Measurements from ENCODE around the gene P2RY11.

The P2RY11 gene

DNA sequence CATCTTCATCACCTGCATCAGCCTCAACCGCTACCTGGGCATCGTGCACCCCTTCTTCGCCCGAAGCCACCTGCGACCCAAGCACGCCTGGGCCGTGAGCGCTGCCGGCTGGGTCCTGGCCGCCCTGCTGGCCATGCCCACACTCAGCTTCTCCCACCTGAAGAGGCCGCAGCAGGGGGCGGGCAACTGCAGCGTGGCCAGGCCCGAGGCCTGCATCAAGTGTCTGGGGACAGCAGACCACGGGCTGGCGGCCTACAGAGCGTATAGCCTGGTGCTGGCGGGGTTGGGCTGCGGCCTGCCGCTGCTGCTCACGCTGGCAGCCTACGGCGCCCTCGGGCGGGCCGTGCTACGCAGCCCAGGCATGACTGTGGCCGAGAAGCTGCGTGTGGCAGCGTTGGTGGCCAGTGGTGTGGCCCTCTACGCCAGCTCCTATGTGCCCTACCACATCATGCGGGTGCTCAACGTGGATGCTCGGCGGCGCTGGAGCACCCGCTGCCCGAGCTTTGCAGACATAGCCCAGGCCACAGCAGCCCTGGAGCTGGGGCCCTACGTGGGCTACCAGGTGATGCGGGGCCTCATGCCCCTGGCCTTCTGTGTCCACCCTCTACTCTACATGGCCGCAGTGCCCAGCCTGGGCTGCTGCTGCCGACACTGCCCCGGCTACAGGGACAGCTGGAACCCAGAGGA, 2.6 kb downstream of the P2RY11 start:
- DNase-seq (ENCODE audit: low spot score), result no peak

DNA sequence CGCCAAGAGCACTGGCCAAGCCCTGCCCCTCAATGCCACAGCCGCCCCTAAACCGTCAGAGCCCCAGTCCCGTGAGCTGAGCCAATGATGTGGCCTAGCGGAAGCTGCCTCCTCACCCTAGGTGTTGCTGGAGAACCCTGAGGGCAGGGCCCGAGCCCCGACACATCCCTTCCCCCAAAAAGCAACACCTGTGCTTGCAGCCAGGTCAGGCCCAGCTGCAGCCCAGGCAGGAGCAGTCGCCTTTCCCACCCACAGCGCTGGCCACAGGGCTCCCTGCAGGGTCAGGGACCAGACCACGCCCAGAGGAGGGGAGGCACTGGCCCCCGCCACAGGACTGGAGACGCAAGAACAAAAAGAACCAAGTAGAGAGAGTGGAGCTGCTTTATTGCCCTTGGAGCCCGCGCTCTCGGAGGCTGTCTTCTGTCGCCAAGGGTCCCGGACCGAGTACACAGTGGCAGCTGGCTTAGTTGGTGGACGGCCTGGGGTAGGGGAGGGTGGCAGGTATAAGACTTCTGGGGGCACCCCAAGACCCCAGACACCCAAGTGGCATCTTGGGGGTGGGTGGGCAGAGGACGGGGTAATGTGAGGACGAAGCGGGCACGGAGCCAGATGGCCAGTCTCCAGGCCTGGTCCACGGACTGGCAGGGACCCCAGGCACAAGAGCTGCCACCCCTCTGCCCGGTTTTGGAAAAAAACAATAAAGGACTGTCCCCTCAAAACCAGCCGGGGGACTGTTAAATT, 3.3 kb downstream of the P2RY11 start:
- DNase-seq (ENCODE audit: low spot score), result no peak

DNA sequence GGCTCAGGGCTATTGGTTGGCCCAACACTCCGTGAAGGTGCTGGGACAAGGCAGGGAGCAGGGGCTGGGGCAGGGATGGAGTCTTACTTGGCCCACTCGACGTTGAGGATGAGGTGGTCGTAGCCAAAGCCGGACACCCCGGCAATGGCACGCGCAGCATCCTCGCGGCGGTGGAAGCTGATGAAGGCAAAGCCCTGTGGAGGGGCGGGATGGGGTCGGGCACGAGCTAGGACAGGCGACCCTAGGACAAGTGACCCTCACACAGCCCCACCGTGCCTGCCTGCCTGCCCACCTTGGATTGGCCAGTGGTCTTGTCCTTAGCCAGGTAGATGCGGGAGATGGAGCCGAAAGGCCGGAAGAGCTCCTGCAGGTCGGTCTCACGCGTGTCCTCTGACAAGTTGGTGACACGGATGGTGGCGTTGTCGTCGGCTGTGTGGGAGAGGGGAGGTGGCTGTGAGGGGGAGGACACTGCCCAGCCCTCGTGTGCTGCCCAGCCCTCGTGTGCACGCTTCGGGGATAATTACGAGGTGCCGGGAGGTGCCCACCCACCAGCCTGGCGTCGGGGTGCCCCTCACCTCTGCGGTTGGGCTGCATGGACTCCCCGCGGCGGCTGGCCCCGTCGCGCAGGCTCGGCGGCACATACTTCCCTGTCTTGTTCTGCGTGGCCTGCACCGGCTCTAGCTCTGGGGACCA, 4.0 kb downstream of the P2RY11 start:
- no peak for DNase-seq (ENCODE audit: low spot score)

DNA sequence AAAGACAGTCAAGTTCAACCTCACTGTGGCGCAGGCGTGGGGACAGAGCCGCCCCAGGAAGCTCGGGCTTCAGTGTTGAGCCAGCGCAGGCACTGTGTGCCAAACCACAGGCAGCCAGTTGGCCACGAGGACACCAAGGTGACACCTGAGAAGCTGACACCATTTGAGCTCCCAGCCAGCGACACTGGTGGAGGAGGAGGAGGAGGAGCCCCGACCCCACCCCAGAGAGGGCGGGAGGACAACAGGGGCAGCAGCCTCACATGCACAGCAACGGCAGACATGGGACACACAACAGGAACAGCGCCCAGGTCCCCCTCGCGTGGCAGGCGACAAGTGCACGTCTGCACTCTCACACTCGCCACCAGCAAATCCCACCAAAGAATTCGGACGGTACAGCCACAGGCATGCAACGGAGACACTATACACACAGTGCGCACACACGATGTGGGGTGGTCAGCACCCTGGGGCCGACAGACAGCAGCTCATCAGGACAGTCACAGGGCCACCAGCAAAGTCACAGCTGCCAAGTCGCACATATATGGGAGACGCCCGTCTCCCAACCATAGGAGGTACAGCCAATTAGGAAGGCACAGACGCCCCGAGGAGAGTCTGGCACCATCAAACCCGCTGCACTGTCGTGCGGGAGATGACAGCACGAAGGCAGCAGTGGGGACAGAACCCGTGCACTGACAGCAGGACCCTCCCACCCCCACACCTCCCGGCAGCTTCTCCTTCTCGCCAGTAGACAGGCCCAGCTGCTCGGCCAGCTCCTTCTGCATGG, 4.8 kb downstream of the P2RY11 start:
- DNase-seq (ENCODE audit: low spot score), result no peak

DNA sequence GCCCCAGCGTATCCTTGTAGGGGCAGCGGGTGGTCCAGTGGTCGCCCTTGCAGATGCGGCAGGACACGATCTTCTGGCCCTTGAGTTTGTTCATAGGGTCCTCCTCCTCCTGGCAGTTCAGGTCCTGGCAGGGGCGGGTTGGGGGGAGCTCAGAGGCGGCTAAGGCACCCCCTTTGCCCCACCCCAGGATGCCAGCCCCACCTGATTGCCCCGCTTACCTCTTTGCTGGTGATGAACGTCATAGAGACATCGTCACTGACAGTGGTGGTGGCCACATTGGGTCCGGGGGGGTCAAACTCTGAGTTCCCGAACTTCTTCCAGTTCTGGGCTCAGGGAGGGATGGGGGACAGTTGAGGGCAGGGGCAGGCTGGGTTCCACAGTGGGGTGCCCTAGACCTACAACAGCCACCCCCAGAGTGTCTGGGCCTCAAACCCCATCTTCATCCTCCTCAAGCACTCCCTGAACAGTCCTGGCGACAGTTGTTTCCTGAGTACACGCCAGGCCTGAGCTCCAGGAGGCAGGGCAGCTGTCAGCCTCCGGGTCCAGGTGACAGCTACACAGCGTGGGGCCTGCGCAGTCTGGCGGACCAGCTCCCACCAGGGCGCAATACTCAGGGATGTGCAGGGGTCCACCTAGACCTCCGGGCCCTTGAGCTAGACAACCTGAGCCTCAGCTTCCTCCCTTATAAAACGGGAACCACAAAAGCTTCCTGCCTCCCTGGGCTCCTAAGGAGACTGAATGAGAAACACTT, 5.5 kb downstream of the P2RY11 start:
- no peak for DNase-seq (ENCODE audit: low spot score)

DNA sequence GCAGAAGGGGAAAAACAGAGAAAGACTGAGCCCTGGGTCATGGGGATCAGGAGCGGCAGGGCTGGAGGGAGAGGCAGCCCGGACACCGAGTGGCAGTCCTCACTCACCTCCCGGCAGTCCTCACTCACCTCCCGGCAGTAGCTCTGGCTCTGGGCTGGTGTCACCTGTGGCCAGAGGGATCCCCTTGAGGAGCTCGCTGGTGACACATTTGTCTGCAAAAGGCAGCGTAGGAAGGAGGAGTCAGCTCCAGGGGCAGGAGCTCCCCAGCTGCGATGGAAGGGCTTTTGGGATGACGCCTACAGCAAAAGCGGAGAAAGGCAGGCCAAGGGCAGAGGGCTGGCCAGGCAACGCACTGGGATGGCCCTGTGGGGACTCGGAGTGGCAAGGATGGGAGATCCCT, 7.5 kb downstream of the P2RY11 start:
- no peak for DNase-seq (ENCODE audit: low spot score)

DNA sequence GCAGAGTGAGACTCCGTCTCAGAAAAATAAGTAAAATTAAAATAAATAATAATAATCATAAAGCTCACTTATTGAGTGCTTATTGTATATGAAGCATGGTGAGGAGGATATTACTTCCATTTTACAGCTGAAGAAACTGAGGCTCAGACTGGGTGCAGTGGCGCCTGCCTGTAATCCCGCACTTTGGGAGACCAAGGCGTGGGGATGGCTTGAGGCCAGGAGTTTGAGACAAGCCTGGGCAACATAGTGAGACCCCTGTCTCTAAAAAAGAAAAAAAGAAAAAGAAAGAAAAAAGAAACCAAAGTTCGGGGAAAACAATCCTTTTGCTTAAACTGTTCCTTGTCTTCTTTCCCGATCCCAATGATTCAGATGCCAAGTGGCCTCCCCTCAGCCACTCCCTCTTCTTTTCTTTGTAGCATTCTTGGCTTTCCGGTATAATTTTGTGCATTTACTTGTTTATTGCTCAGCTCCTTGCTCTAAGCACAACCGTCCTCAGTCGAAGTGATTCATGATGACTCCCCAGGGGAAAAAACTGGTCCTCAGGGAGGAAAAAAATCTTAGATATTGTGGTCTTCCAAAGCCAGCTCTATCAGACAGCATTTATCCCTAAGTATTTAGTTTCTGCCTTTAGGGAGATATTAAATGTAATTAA, 9.2 kb downstream of the P2RY11 start:
- DNase-seq (ENCODE audit: low spot score), result no peak

DNA sequence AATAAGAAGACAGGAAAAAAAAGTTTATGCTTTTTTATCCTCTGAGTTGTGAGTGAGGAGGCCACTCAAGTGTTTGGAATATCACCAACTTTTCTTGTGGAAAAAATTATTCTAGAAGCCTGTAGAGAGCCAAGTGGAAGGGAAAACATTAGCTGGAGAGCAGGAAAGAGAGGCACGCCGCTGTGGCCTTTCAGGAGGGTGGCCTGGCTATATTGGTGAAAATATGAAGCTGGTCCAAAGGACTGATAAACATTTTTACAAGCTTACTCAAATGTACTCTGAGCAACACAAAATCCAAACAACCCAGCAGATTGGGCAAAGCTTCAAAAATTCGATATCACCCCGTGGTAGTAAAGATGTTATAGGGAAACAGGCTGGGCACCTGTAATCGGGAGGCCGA, 10.6 kb downstream of the P2RY11 start:
- DNase-seq (ENCODE audit: low spot score), result no peak

DNA sequence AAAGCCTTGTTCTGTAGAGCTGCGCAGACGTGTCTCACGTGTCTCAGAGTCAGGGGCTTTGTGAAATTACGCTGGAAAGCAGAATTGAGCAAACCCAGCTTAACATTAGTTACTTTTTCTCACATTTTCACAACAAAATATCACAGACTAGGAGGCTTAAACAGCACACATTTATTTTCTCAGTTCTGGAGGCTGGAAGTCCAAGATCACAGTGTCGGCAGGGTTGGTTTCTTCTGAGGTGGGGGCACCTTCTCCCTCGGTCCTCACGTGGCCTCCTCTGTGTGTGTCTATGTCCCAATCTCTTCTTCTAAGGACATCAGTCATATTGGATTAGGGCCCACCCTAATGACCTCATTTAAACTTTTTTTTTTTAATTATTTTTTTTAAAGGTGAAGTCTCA, 12.9 kb downstream of the P2RY11 start:
- DNase-seq (ENCODE audit: low spot score), result no peak

DNA sequence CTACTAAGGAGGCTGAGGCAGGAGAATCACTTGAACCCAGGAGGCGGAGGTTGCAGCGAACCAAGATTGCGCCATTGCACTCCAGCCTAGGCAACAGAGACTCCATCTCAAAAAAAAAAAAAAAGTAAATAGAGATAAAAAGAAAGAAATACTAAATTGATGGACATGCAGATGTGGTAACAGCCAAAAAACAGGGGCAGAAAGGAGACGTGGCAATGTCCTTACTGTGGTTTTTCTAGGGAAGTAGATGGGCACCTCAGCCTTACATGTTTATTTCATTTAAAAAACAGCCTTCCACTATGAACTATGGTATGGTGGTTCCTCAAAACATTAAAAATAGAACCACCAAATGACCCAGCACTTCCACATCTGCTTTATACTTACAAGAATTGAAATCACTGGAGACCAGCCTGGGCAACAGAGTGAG, 14.7 kb downstream of the P2RY11 start:
- DNase-seq (ENCODE audit: low spot score), result no peak

DNA sequence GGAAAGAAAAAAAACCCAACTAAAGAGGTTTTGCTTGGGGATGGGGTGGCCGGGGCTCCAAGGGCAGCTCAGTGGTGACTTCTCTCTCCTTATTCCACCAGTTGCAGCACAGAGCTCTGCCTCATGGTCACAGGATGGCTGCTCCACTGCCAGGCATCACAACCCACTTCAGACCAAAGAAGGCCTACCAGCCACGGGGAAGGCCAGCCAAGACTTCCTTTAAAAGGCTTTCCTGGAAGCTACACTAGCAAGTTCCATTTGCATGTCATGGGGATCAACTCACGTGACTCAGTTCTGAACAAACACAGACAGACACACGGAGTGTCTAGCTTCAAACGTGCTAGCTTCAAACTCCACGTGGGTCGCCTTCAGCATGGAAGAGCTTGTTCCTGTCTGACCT, 21.4 kb downstream of the P2RY11 start:
- DNase-seq (ENCODE audit: low spot score), result no peak

DNA sequence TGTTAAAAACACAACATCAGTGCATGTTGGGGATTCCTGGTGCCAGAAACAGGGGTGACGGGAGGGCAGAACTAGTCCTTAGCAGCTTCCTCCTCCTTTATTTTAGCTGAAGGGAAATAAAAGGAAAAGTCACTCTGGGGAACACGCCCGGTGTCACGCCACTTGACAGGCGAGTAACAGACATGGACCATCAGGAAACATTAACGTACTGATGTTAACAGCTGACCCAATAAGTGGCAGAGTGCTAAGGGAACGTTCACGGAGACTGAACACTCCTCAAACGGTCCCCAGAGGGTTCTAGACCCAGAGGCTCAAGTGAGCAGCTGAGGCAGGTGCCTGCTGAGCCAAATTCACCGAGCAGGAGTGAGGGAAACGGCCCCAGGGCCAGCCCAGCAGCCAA, 22.1 kb downstream of the P2RY11 start:
- no peak for DNase-seq (ENCODE audit: low spot score)

DNA sequence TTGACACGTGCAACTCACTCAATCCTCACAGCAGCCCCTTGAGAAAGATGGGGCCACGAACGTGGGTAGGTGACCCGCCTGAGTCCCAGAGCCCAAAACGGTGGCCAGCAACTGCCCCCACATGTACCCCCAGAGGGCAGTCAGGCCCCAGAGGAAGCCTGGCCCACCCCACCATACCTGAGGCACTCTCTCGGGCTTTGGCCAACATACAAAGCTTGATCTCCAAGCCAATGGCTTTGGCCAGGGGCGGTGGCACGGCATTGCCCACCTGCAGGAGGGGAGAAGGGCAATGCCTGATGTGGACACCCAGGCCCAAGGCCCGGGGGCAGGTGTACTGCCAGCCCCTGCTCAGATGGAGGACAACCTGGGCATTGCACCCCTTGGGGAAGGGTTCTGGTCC, 22.5 kb downstream of the P2RY11 start:
- no peak for DNase-seq (ENCODE audit: low spot score)

DNA sequence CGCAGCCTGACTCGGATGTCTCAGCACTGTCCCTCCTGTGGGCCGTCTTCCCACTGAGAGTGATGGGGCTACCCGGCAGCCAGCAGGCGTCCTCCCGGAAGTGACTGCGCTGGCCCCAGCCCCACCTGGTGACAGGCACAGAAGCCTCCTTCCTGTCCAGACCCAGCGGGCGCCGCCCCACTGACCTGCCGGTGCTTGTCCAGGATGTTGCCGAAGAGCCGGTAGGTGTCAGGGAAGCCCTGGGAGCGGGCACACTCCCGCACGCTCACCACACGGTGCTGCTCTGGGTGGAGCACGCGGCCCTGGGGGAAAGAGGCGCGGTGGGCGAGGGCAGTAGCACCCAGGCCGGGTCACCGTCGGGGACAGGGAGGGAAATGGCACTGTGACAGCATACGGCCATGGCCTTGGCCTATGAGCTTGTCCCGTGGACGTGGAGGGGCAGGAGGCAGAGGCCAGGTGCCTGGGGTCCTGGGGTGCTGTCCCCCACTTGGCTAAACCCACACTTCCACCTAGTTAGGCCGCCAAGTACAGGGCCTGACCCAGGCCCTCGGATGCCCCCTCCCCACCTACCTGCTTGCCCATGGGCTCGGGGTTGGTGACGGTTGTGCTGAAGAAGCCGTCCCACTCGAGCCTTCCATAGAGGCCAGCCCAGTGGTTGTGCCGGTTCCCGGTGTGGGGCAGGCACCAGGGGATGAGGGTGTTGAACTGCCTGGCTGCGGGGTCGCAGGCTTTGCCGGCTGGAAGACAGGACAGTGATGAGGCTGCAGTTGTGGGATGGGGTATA, 24.2 kb downstream of the P2RY11 start:
- DNase-seq (ENCODE audit: low spot score), result no peak

DNA sequence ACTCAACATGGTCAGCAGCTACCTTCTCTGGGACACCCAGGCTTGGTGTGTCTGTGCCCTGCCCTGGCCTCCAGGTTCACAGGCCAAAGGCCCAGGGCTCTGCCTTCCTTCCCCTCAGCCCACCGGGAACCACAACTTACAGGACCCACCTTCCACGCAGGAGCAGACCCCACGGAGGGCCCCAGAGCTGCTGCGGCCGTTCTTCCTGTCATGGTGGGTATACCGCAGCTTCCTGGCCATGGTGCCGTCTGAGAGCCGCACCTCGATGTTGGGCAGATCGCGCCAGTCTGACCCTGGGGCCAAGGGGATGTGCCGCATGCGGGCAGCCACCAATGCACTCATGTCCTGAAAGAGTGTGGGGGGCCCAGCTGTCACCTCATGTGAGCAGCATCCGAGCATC, 25.4 kb downstream of the P2RY11 start:
- DNase-seq (ENCODE audit: low spot score), result no peak

DNA sequence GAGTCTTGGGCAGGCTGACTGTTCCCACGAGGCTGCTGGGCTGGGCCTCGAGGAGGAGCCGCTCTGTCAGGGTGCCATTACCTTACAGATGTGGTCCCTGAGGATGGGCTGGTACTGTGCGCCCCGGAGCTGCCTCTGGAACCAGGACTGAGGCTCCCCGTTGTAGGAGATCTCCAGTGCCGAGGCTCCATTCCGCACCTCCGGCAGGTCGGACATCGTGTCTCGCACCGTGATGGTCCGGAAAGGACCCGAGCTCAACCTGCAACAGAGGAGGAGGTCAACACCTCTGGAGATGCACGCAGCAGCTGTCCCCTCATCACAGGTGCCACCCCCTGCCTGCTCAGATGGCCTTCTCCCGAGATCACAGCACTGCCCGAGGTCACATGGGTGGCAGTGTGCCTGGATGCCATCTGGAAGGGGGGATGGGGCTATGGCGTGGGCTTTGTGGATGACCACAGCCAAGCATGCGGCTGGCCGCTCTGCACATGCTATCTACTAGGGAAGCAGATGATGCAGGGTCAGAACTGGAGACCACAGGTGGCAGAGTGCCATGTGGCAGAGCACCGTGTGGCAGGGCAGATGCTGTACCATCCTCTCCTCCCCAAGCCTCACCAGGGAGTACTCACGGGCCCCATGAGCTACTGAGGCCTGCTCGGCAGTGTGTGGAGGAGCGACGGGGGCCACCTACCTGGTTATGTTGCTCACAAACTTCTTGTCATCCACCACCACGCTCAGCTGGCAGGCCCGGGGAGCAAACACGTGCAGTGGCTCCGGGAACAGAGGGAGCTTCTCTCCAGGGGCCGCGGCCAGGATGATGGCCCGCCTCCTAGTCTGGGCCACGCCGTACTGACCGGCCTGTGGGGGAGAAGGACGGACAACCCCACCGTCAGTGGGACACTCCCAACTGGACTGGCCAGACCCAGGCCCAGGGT, 26.5 kb downstream of the P2RY11 start:
- DNase-seq (ENCODE audit: low spot score), result peak; percentile 55

DNA sequence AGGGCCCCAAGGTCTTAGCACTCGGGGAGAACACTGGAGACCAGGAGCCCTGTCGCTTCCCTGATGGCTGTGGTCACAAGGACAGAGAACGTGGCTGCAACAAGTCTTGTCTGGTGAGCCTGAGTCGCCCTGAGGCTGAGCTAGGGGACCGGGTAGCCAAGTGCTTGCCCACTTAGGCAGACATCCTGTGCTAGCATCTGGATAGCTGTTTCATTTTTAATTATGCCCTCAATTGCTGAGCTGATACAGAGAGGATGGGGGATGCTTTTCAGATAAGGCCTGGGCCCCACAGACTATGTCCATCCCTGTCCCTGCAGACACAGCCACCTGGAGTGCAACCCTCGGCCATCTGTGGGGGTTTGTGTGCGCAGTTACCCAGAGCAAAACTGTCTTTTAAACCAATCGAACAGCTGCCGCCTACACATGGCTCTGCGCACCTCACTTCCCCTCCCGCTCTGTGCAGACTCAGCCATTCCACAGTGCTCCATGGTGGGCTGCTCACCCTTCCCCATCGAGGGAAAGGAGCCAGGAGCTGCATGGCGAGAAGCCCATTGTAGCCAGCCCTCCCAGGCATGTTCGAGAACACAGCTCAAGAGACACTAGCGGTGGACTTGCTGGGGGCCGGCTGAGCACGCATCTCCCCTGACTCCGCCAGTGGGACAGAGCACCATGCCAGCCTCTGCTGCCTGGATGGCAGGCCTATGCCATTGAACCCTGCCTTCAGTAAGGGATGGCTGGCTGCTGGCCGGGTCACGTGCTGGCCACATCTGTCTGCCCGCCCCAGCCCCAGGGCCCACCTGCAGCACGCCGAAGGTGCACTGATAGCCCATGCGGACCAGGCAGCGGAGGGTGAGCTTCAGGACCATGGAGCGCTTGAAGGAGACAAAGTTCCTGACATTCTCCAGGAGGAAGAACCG, 27.6 kb downstream of the P2RY11 start:
- DNase-seq (ENCODE audit: low spot score), result no peak

DNA sequence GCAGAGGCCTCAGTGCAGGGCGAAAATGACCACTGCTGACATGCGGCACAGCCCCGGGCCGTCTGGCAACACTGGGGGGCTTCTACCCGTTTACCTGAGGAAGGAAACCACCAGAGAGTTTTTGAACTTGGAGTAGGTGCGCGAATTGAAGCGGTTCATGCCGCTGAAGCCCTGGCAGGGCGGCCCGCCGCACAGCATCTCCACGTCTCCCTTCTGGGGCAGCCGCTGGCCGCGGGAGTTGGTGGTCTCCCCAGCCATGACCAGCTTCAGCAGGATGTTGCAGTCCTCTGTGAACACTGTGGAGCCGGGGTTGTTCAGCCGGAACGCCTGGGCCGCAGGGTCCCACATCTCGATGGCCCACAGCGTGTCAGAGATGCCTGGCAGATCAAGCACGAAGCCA, 28.5 kb downstream of the P2RY11 start:
- DNase-seq (ENCODE audit: low spot score), result no peak
